GM19372 (cell line): ENCODE measurements around the gene ZDHHC4.
A peak's percentile ranks its signal among the peaks of the same experiment; 100 is the strongest.
"Not testable (repeated sequence)": the region's sequence is repeated elsewhere in the genome, so short reads cannot be mapped to it uniquely, and the experiment has no call there.

Experiments
- ATAC-seq: cut with Tn5 transposase; IDR thresholded peaks from one replicate; pipeline ENCODE4 v1.9.1; 2021; ENCODE audit warnings: mild to moderate bottlenecking, low read depth, moderate library complexity; ENCODE audit not compliant: unreplicated experiment

The ZDHHC4 gene

DNA sequence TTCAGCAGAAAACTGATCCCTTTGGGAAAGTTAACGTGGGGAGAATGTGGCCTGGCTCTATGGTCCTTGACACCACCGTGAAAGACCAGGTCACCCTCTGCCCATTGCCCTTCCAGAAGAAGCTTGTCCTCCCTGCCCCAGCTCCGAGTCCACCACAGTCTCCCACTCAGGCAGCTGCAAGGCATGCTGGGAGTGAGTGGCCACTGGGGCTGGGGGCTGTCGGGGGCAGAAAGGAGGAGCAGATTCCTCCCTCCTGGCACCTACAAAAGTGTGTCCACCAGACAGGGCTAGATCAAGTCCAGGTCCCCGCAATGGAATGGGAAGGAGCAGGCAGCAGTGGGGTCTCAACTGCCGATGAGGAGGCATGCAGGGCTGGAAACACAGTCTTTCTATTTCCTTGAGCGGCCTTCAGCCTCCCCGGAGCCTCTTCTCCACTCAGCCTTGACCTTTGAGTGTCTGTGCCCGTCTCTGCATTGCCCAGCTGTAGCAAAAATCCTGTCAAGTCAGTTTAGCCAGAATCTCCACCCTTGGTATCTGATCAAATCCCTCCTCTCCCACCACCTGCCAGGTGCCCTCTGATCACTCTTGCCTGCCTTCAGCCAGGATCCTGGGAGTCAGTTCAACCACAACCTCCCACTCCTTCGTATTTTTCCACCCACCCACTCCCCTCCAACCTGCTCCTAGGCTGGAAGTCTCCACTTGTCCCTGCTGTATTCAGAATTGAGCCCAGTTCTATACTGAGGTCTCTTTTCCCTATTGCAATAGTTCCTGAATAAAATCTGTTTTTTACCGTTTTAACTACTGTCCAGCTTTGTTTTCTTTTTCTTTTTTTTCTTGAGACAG, 53.0 kb downstream of the ZDHHC4 start:
- ATAC-seq: no peak

GRCh38 chr7:6631605-6632004, 54.4 kb downstream of the ZDHHC4 start:
- ATAC-seq: no peak

- ATAC-seq: no peak
Measured at GRCh38 chr7:6634021-6634420, 56.8 kb downstream of the ZDHHC4 start.

GRCh38 chr7:6634971-6635370, 57.7 kb downstream of the ZDHHC4 start:
- not testable (repeated sequence) for ATAC-seq

GRCh38 chr7:6636741-6637543, 59.7 kb downstream of the ZDHHC4 start, which contains the start of gene ZNF316:
TSS of gene ZNF316 (plus strand) at chr7:6637318. CDS start at chr7:6642410, 5,092 bp downstream.
- ATAC-seq: peak; percentile 64

DNA sequence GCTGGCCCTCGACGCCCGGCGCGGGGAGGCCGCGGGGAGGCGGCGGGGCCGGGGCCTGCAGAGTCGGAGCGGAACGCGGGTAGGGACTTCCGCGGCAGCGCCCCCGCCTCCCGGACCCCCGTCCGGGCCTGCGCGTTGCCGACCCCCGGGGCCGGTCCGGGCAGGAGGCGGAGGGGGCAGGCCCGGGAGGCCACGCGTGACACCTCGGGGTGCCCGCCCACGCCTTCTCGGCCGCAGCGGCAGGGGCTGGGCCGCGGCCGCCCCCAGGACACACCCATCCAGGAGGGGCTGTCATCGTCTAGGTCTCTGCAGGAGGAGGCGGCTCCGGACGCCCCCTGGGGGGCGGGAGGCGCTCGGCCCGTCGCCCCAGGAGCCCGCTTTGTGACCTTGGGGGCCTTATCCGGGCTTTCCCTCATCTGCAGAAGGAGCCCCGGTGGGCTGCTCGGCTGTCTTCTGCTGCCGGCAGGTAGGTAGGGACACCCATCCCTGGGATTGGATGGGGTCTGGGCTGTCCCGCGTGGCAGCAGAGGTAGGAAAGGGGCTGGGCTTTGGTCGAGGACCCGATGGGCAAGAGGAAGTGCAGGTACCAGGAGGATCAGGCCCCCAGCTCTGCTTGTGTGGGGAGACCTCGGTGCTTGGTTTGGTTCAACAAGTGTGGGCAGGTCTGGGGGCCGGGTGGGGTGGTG, 60.4 kb downstream of the ZDHHC4 start:
- peak; percentile 74 for ATAC-seq
